ENCODE data around the gene OR7E24. TPM values are rescaled to one million over a fixed set of nuclear protein-coding genes. Genes with fewer than 3 reads are reported as not detected.

The OR7E24 gene
- not detected for total RNA-seq (2021; ENCODE audit: unreplicated experiment)
- not detected in 2 replicates for polyA plus RNA-seq (2012)
- not detected for Bru-seq, nascent RNA
- not detected for BruChase-seq, experiment 1, labeled RNA remaining after a 6-hour chase
- not detected for BruChase-seq, experiment 2, labeled RNA remaining after a 2-hour chase
- long read RNA-seq, result 0 reads

DNA sequence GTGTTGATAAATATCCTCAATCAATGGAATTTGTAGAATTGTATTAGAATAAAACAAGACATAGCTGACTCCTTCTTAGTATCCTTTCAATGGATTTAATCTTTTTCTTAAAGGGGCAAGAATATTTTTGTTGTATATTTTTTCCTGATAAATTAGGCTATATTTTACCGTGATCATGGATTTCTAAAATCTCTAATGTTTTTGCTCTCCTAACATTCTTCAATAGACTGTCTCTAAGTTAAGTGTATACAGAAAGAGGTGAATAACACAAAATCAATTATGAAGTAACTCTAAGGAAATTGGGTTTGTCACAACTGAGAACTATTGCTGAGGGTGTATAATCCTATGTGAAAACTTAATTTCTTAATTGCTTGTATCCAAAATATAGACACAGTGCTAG, at the start of gene OR7E24:
TSS of gene OR7E24 (plus strand) at position 301 of the 400 bp plus-strand sequence. CDS start 114 bp downstream, outside the sequence.
- Histone ChIP-seq H4K20me1 (ENCODE audit: insufficient read depth) (no peaks in the 10 kb centered on the region), H3K9me2 (ENCODE audit: insufficient read depth) (no peaks in the 10 kb centered on the region), H2AFZ (ENCODE audit: low read depth, low read length, poor library complexity, severe bottlenecking) (no peak within 1 kb of the TSS), H3K27ac (ENCODE audit: low read depth, low read length) (no peak within 1 kb of the TSS), H3K9me3 (ENCODE audit: control insufficient read depth in 1 of 2, insufficient read depth in 1 of 2, low read depth in 1 of 2, low read length in 2 of 2) (no peaks in the 10 kb centered on the region), H3K9ac (ENCODE audit: low read length) (no peak within 1 kb of the TSS), H3K36me3 (ENCODE audit: control insufficient read depth in 1 of 2, insufficient read depth in 2 of 2, low read length in 2 of 2) (no peaks in the 10 kb centered on the region), H3K4me1 (ENCODE audit: control insufficient read depth in 1 of 2, insufficient read depth in 2 of 2, low read length in 2 of 2) (no peaks in the 10 kb centered on the region), H3K27me3 (ENCODE audit: insufficient read depth, low read length) (no peaks in the 10 kb centered on the region), H3K4me2 (ENCODE audit: low read length) (no peak within 1 kb of the TSS), H3K4me3 (replicated peaks in 1 of 2; ENCODE audit: low read depth in 1 of 2, low read length in 2 of 2) (no peak within 1 kb of the TSS), H3K79me2 (ENCODE audit: insufficient read depth, low read length) (no peaks in the 10 kb centered on the region)
- TF ChIP-seq JUND (IDR thresholded peaks at IDR 0.05) (no peak), EZH2phosphoT487 (IDR thresholded peaks at IDR 0.05; ENCODE audit: borderline replicate concordance) (no peak), EZH2 (IDR thresholded peaks at IDR 0.05) (no peak), SP1 (IDR thresholded peaks at IDR 0.05; ENCODE audit: low read depth) (no peak), CEBPB (IDR thresholded peaks at IDR 0.05; ENCODE audit: low read depth) (no peak), TCF7L2 (IDR thresholded peaks at IDR 0.05; ENCODE audit: borderline replicate concordance, extremely low read depth, insufficient read depth, insufficient read length) (no peak)
- TF ChIP-seq, protein P1, sequence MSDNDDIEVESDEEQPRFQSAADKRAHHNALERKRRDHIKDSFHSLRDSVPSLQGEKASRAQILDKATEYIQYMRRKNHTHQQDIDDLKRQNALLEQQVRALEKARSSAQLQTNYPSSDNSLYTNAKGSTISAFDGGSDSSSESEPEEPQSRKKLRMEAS (IDR thresholded peaks at IDR 0.05), result no peak
- no peak for DNase-seq (ENCODE audit: low read depth, low spot score)
- intact Hi-C loops (cut with micrococcal nuclease), result no loop called here
- no peak for ATAC-seq
- POLR2A ChIA-PET, result no interaction called here
- BruUV-seq (replicated peaks), result no TSS peak
- CTCF ChIA-PET, result no interaction called here
- RAD21 ChIA-PET (ENCODE audit: low non-redundant PET in 1 of 2, low total read pairs in 2 of 2, uncharacterized antibody in 2 of 2, unreplicated experiment in 2 of 2), result no interaction called here

DNA sequence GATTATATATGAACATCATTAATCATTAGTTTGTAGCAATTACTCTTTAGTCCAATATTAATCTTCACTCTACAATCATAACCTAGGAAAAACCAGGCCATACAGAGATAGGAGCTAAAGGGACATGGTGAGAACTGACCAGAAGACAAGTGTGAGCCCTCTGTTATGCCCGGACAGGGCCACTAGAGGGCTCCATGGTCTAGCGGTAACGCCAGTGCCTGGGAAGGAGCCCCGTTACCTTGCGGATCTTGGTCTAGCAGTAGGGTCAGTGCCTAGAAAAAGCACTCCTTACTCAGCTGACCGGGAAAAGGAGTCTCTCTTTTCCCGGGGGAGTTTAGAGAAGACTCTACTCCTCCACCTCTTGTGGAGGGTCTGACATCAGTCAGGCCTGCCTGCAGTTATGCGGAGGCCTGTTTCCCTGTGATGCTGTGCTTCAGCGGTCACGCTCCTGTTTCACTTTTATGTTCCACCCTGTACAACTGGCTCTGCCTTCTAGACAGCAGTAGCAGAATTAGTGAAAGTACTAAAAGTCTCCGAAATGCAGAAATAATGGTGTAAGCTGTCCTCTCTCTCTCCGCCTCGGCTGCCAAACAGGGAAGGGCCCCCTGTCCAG, 45.1 kb upstream of the OR7E24 start:
- Histone ChIP-seq H3K27ac (ENCODE audit: low read depth, low read length) (no peak overlapping the region), H3K9me2 (ENCODE audit: insufficient read depth) (no peaks in the 10 kb centered on the region), H4K20me1 (ENCODE audit: insufficient read depth) (no peaks in the 10 kb centered on the region), H3K9me3 (ENCODE audit: control insufficient read depth in 1 of 2, insufficient read depth in 1 of 2, low read depth in 1 of 2, low read length in 2 of 2) (no peaks in the 10 kb centered on the region), H3K27me3 (ENCODE audit: insufficient read depth, low read length) (no peaks in the 10 kb centered on the region), H3K79me2 (ENCODE audit: insufficient read depth, low read length) (no peaks in the 10 kb centered on the region), H3K36me3 (ENCODE audit: control insufficient read depth in 1 of 2, insufficient read depth in 2 of 2, low read length in 2 of 2) (no peaks in the 10 kb centered on the region), H3K4me3 (replicated peaks in 1 of 2; ENCODE audit: low read depth in 1 of 2, low read length in 2 of 2) (no peak overlapping the region), H2AFZ (ENCODE audit: low read depth, low read length, poor library complexity, severe bottlenecking) (no peak overlapping the region), H3K4me2 (ENCODE audit: low read length) (no peak overlapping the region), H3K4me1 (ENCODE audit: control insufficient read depth in 1 of 2, insufficient read depth in 2 of 2, low read length in 2 of 2) (no peaks in the 10 kb centered on the region), H3K9ac (ENCODE audit: low read length) (no peak overlapping the region)
- intact Hi-C loops (cut with micrococcal nuclease), result loop anchor here (1.0 to 10.0 kb wide), 4 partner anchors 229 to 642 kb away; partner anchors contain the start of gene ZNF266
- CTCF ChIA-PET, result interaction anchor here (0.6 to 1.2 kb wide), 10 partner anchors 16 to 710 kb away, joined by 3 to 7 read pairs (median 4); partner anchors contain the start of gene ZNF121
- no peak for TF ChIP-seq EZH2 (IDR thresholded peaks at IDR 0.05)
- TF ChIP-seq, protein P2, sequence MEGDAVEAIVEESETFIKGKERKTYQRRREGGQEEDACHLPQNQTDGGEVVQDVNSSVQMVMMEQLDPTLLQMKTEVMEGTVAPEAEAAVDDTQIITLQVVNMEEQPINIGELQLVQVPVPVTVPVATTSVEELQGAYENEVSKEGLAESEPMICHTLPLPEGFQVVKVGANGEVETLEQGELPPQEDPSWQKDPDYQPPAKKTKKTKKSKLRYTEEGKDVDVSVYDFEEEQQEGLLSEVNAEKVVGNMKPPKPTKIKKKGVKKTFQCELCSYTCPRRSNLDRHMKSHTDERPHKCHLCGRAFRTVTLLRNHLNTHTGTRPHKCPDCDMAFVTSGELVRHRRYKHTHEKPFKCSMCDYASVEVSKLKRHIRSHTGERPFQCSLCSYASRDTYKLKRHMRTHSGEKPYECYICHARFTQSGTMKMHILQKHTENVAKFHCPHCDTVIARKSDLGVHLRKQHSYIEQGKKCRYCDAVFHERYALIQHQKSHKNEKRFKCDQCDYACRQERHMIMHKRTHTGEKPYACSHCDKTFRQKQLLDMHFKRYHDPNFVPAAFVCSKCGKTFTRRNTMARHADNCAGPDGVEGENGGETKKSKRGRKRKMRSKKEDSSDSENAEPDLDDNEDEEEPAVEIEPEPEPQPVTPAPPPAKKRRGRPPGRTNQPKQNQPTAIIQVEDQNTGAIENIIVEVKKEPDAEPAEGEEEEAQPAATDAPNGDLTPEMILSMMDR (IDR thresholded peaks at IDR 0.05 in 2 of 3, conservative IDR thresholded peaks at IDR 0.05 in 1 of 3; ENCODE audit: borderline replicate concordance in 1 of 3, insufficient read depth in 1 of 3, low read depth in 2 of 3, low read length in 2 of 3), result peak; percentile 47 to 83 (median 76); a peak in 5 of 6 replicates
- TF ChIP-seq RAD21 (IDR thresholded peaks at IDR 0.05; ENCODE audit: low read depth), result peak; percentile 82
- RAD21 ChIA-PET (ENCODE audit: low non-redundant PET in 1 of 2, low total read pairs in 2 of 2, uncharacterized antibody in 2 of 2, unreplicated experiment in 2 of 2), result interaction anchor here in 1 of 2 experiments (0.6 to 1.5 kb wide), 2 partner anchors 590 to 624 kb away, joined by 3 to 4 read pairs; no protein-coding TSS in a partner anchor
- no TSS peak for BruUV-seq (replicated peaks)
- POLR2A ChIA-PET, result interaction anchor here (1.3 kb wide), 1 partner anchor 17 kb away, joined by 3 read pairs; no protein-coding TSS in a partner anchor
- DNase-seq (ENCODE audit: low read depth, low spot score) (peak; percentile 34), ATAC-seq (peak; percentile 85)
